AG09319 (cell line): ENCODE measurements around the gene SESN2.

Experiments used
- DNase-seq: peaks from one replicate; pipeline ENCODE4 v3.0.0-alpha.2; 2010; ENCODE audit warnings: low read depth; ENCODE audit errors: extremely low read depth
- TF ChIP-seq, protein P1 (sequence below): IDR thresholded peaks from 2 replicates; pipeline ENCODE4 v1.5.1; 2011; ENCODE audit warnings: low read depth, mild to moderate bottlenecking, inconsistent platforms, low read length, moderate library complexity

Gene SESN2

DNA sequence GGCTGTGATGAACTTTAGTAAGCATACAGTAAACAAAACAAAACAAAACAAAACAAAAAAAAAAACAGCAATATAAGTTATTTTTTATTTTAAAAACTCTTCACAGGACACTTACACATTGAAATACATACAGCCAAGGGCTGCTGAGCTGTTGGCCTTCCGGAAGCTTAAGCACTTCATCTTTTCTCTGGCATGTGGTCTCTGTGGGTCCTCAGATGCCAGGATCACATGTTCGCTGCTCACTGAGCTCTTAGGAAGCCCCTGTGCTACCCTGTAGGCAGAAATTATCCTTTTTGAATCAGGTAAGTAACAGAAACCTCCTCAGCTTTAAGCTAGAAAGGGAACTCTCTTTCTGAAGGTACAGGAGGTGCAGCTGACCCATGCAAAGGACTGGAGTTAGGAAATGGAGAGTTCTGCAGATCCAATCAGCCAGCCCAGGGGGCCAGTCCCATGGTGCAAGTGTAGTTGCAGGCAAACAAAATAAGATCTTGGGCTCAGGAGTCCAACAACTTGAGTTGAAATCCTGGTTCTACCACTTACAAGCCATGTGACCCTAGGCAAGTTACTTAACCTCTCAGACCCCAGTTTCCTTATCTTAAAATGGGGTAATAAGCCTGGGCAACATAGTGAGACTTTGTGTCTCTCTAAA lies 47.1 kb downstream of the SESN2 start:
- TF ChIP-seq, protein P1, sequence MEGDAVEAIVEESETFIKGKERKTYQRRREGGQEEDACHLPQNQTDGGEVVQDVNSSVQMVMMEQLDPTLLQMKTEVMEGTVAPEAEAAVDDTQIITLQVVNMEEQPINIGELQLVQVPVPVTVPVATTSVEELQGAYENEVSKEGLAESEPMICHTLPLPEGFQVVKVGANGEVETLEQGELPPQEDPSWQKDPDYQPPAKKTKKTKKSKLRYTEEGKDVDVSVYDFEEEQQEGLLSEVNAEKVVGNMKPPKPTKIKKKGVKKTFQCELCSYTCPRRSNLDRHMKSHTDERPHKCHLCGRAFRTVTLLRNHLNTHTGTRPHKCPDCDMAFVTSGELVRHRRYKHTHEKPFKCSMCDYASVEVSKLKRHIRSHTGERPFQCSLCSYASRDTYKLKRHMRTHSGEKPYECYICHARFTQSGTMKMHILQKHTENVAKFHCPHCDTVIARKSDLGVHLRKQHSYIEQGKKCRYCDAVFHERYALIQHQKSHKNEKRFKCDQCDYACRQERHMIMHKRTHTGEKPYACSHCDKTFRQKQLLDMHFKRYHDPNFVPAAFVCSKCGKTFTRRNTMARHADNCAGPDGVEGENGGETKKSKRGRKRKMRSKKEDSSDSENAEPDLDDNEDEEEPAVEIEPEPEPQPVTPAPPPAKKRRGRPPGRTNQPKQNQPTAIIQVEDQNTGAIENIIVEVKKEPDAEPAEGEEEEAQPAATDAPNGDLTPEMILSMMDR: no peak
- DNase-seq: no peak

DNA sequence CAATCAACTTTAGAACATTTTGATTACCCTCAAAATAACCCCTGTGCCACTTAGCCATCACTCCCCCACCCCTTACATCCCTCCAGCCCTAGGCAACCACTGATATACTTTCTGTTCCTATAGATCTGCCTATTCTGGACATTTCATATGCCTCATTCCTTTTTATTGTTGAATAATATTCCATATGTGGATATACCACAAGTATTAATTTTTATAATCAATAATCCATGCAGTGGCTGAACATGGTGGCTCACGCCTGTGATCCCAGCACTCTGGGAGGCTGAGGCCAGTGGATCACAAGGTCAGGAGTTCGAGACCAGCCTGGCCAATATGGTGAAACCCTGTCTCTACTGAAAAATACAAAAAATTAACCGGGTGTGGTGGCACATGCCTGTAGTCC lies 49.4 kb downstream of the SESN2 start:
- no peak for DNase-seq
- TF ChIP-seq, protein P1: no peak

DNA sequence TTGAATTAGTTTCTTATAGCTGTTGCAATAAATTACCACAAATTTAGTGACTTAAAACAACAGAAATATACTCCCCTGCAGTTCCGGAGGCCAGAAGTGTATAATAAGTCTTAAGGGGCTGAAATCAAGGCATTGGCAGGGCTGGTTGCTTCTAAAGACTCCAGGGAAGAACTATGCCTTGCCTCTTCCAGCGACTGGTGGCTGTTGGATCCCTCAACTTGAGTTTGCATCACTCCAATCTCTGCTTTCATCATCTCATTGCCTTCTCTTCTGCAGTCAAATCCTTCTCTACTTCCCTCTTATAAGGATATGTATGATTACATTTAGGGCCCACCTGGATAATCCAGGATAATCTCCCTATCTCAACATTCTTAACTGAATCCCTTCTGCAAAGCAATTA lies 50.4 kb downstream of the SESN2 start:
- DNase-seq: no peak
- TF ChIP-seq, protein P1: no peak

GRCh38 chr1:28313702-28314546 lies 54.6 kb downstream of the SESN2 start:
- TF ChIP-seq, protein P1: no peak
- no peak for DNase-seq

DNA sequence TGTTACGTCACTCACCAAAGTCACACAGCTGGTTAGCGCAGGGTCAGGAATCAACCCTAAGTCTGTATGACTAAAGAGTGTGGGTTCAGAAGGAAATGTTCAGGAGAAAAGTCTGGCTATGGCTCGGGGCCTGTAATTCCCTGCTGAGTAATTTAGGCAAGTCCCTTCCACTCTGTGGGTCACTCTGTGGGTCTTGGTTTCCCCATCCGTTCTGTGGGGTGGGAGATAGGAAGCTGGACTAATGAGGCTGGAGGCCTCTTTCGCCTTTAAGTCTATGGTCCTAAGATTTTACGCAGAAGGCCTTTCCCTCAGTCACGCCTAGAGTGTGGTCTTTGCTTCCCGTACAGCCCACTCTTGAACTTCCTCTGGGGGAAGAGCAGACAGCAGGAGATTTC lies 55.2 kb downstream of the SESN2 start:
- TF ChIP-seq, protein P1: no peak
- no peak for DNase-seq

- TF ChIP-seq, protein P1: no peak
- no peak for DNase-seq
Measured at GRCh38 chr1:28317014-28317413, 57.7 kb downstream of the SESN2 start.

- TF ChIP-seq, protein P1: no peak
- no peak for DNase-seq
Measured at GRCh38 chr1:28322194-28322593, 62.9 kb downstream of the SESN2 start.
